Measurements from ENCODE around the gene CENPM.

Gene CENPM

GRCh38 chr22:41963453-41964111 lies 16.6 kb upstream of the CENPM start:
- Histone ChIP-seq H3K4me2 (ENCODE audit: low read depth, low read length, poor library complexity, severe bottlenecking) (no peak overlapping the region), H3K4me3 (ENCODE audit: low read length, poor library complexity, severe bottlenecking) (no peak overlapping the region), H3K9ac (ENCODE audit: low read depth, low read length, poor library complexity, severe bottlenecking) (no peak overlapping the region), H3K27me3 (ENCODE audit: insufficient read depth, low read length, poor library complexity, severe bottlenecking) (no peaks in the 10 kb centered on the region), H3F3A (ENCODE audit: low read depth) (no peaks in the 10 kb centered on the region), H3K4me1 (ENCODE audit: insufficient read depth, low read length, poor library complexity, severe bottlenecking) (peaks cover 3% of the 10 kb centered on the region), H3K9me2 (replicated peaks; ENCODE audit: low read depth, low read length) (no peaks in the 10 kb centered on the region), H2AFZ (ENCODE audit: low read length) (no peak overlapping the region), H3K36me3 (ENCODE audit: insufficient read depth, low read length) (no peaks in the 10 kb centered on the region), H3K79me2 (ENCODE audit: insufficient read depth, low read length) (no peaks in the 10 kb centered on the region), H3K9me3 (ENCODE audit: insufficient read depth, low read depth, low read length) (no peaks in the 10 kb centered on the region), H4K20me1 (ENCODE audit: insufficient read depth, low read length, poor library complexity, severe bottlenecking) (no peaks in the 10 kb centered on the region)
- TF ChIP-seq, protein P1, sequence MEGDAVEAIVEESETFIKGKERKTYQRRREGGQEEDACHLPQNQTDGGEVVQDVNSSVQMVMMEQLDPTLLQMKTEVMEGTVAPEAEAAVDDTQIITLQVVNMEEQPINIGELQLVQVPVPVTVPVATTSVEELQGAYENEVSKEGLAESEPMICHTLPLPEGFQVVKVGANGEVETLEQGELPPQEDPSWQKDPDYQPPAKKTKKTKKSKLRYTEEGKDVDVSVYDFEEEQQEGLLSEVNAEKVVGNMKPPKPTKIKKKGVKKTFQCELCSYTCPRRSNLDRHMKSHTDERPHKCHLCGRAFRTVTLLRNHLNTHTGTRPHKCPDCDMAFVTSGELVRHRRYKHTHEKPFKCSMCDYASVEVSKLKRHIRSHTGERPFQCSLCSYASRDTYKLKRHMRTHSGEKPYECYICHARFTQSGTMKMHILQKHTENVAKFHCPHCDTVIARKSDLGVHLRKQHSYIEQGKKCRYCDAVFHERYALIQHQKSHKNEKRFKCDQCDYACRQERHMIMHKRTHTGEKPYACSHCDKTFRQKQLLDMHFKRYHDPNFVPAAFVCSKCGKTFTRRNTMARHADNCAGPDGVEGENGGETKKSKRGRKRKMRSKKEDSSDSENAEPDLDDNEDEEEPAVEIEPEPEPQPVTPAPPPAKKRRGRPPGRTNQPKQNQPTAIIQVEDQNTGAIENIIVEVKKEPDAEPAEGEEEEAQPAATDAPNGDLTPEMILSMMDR (conservative IDR thresholded peaks at IDR 0.05; ENCODE audit: low read length): no peak
- TF ChIP-seq EZH2phosphoT487 (IDR thresholded peaks at IDR 0.05; ENCODE audit: borderline replicate concordance): no peak

DNA sequence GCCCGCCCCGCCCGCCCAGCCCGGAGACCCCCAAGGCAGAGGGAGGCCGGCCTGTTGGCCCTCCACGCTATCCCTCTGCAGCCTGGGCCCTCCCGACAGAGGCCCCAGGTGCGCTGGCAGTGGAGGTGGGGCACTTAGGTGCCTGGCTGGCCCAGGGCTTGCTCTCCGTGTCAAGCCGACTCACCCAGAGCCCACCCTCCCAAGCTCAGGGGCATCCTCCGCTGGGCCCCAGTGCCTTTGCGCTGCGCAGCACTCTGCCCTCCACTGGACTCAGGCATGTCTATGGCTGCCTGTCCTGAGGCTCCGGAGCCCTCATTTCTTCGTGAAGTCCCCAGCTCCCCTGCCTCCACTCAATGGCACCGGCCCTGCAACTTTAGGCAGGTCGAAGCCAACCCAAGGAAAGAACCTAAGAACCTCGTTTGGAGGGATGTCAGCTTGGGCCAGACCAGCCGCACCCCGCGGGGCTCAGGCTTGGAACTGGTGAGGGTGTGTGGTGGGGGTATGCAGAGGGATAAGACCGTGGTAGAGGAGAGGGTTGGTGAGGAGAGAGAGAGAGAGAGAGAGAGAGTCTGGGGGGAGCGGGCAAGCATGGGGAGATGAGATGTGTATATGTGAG lies 11.1 kb upstream of the CENPM start:
- no peaks in the 10 kb centered on the region for H3K9me2 ChIP-seq (replicated peaks; ENCODE audit: low read depth, low read length)
- H2AFZ ChIP-seq (ENCODE audit: low read length): peak overlapping the region; percentile 69; the same call in 1 of the 2 replicates
- H3K36me3 ChIP-seq (ENCODE audit: insufficient read depth, low read length): no peaks in the 10 kb centered on the region
- peaks cover 3% of the 10 kb centered on the region for H3K4me1 ChIP-seq (ENCODE audit: insufficient read depth, low read length, poor library complexity, severe bottlenecking)
- H3K27me3 ChIP-seq (ENCODE audit: insufficient read depth, low read length, poor library complexity, severe bottlenecking): no peaks in the 10 kb centered on the region
- H3K4me2 ChIP-seq (ENCODE audit: low read depth, low read length, poor library complexity, severe bottlenecking): peak overlapping the region; percentile 35
- H3K9ac ChIP-seq (ENCODE audit: low read depth, low read length, poor library complexity, severe bottlenecking): peak overlapping the region; percentile 44
- peak overlapping the region; percentile 36 for H3K4me3 ChIP-seq (ENCODE audit: low read length, poor library complexity, severe bottlenecking)
- no peaks in the 10 kb centered on the region for H4K20me1 ChIP-seq (ENCODE audit: insufficient read depth, low read length, poor library complexity, severe bottlenecking)
- no peaks in the 10 kb centered on the region for H3K9me3 ChIP-seq (ENCODE audit: insufficient read depth, low read depth, low read length)
- no peak for TF ChIP-seq EZH2phosphoT487 (IDR thresholded peaks at IDR 0.05; ENCODE audit: borderline replicate concordance)
- TF ChIP-seq, protein P1 (conservative IDR thresholded peaks at IDR 0.05; ENCODE audit: low read length): no peak
- no peaks in the 10 kb centered on the region for H3K79me2 ChIP-seq (ENCODE audit: insufficient read depth, low read length)
- H3F3A ChIP-seq (ENCODE audit: low read depth): no peaks in the 10 kb centered on the region

DNA sequence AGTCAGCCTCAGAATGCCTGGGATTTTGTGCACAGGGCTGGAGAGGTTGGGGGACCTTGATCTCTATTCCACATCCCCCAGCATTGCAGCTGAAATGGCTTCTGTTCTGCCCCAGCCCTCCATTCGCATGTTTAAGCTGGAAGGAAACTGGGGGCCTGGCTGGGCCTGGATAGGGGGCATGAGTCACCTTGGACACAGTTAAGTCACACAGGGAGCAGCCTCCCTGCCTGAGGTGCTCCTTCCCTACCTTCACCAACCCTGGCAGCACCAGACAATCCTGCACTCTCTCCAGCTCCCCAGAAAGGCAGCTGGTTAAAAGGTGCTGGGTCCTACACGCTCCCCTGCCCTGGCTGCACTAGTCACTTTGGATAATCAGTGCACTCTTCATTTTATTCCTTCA lies 5.8 kb upstream of the CENPM start:
- Histone ChIP-seq H3K9me3 (ENCODE audit: insufficient read depth, low read depth, low read length) (no peaks in the 10 kb centered on the region), H3K4me1 (ENCODE audit: insufficient read depth, low read length, poor library complexity, severe bottlenecking) (peaks cover 28% of the 10 kb centered on the region), H3K4me3 (ENCODE audit: low read length, poor library complexity, severe bottlenecking) (no peak overlapping the region), H3K79me2 (ENCODE audit: insufficient read depth, low read length) (peaks cover 14% of the 10 kb centered on the region), H3K4me2 (ENCODE audit: low read depth, low read length, poor library complexity, severe bottlenecking) (no peak overlapping the region), H2AFZ (ENCODE audit: low read length) (no peak overlapping the region), H3K36me3 (ENCODE audit: insufficient read depth, low read length) (no peaks in the 10 kb centered on the region), H3K27me3 (ENCODE audit: insufficient read depth, low read length, poor library complexity, severe bottlenecking) (no peaks in the 10 kb centered on the region), H3K9ac (ENCODE audit: low read depth, low read length, poor library complexity, severe bottlenecking) (no peak overlapping the region), H3K9me2 (replicated peaks; ENCODE audit: low read depth, low read length) (no peaks in the 10 kb centered on the region), H3F3A (ENCODE audit: low read depth) (no peaks in the 10 kb centered on the region), H4K20me1 (ENCODE audit: insufficient read depth, low read length, poor library complexity, severe bottlenecking) (no peaks in the 10 kb centered on the region)
- no peak for TF ChIP-seq EZH2phosphoT487 (IDR thresholded peaks at IDR 0.05; ENCODE audit: borderline replicate concordance)
- TF ChIP-seq, protein P1 (conservative IDR thresholded peaks at IDR 0.05; ENCODE audit: low read length): no peak
